Activated T-cell treated with anti-CD3 and anti-CD28 coated beads, Interleukin-2, amount 50 U/mL, for 1 hour (primary cell): ENCODE measurements around the gene AKAP8.
"Not testable (repeated sequence)": the region's sequence is repeated elsewhere in the genome, so short reads cannot be mapped to it uniquely, and the experiment has no call there.

ENCODE experiments used
- DNase-seq: peaks from one replicate; pipeline ENCODE4 v3.0.0-alpha.2; 2020

AKAP8 gene

GRCh38 chr19:15403151-15403531 is 23.6 kb upstream of the AKAP8 start:
- no peak for DNase-seq

DNA sequence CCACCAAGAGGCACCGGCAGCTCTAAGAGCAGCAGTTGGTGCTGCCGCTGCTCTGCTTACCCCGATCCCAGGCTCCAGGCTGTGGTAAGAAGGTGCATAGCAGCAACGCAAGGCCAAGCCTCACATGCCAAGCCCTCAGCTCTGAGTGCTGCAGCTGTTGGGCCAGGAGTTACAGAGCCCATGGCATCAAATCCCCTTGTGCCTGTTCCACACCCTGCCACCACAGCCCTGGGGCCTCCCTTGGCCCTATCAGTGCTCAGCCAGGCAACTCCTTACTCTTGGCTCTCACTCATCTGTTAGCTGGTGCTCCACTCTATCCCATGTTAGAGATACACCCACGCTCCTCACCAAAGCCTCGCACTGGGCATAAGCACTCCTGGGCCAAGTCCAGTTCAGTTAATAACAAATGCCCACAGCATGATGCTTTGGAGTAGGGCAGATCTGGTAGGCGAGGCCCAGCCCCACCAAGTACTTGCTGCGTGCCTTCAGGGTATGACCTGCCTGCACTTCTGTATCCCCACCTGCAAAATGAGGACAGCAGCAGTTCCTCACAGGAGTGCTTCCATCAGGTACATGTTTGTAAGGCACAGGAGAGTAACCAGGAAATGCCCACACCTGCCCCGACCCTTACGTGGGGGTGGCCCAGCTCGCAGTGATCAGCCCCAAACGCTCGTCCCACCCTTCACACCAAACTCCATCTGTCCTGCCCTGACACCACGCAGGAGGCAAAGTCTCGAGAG is 23.0 kb upstream of the AKAP8 start:
- DNase-seq = no peak

- DNase-seq = no peak
Measured at GRCh38 chr19:15401397-15401710, 21.8 kb upstream of the AKAP8 start.

DNA sequence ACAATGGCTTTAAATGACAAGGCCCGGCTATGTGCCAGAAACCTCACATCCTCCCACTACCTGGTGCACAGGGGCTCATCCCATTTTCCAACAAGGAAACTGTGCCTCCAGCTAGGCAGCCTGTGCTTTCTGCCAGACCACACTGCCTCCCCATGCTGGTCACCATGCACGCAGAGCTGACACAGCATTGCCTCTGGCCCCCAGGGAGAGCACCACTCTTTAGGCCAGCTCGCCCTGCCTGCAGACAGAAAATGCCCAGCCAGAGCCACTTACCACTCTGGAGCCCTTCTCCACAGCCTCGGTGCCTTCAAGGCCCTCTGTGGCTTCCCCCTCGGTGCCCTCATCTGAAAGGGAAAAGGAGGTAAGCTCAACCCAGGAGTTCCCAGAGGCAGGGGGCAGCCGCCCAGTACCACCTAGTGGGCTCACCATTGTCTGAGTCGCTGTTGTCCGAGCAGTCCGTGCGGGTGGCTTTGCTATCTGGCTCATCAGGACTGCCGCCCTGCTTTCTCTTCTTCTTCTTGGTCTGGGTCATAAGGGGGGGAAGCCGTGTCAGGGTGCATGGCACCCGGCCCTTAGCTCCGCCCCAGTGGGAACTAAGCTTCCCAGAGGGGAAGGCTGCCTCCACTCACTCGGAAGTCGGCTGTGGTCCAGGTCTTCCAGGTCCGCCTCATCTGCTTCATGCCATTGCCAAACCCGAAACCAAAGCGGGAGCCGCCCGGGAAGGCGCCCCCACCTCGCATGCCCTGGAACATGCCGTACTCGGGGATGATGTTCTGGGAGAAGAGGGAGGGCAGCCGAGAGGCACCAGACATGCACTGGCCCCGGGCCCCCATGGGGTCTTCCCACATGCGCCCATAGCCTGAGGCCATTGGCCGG is 21.2 kb upstream of the AKAP8 start:
- DNase-seq = no peak

- DNase-seq = no peak
Measured at GRCh38 chr19:15399635-15400034, 20.0 kb upstream of the AKAP8 start.

DNA sequence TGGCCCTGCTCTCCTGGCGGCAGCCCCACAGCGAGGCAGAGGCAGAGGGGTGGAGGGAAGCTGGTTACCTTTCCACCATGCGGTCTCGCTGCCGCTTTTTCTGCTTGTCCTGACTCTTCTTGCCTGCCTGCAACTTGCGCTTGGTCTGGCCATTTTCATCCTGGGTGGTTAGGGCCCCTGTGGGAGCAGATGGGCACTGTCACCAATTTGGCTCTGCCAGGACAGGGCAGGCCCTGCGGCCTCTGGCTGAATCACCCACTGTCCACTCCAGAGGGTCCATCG is 19.6 kb upstream of the AKAP8 start:
- no peak for DNase-seq

- no peak for DNase-seq
Measured at GRCh38 chr19:15398501-15399233, 19.1 kb upstream of the AKAP8 start.

GRCh38 chr19:15397782-15398181 is 18.2 kb upstream of the AKAP8 start:
- no peak for DNase-seq

GRCh38 chr19:15397236-15397635 is 17.6 kb upstream of the AKAP8 start:
- DNase-seq = no peak

GRCh38 chr19:15396436-15396835 is 16.8 kb upstream of the AKAP8 start:
- no peak for DNase-seq

DNA sequence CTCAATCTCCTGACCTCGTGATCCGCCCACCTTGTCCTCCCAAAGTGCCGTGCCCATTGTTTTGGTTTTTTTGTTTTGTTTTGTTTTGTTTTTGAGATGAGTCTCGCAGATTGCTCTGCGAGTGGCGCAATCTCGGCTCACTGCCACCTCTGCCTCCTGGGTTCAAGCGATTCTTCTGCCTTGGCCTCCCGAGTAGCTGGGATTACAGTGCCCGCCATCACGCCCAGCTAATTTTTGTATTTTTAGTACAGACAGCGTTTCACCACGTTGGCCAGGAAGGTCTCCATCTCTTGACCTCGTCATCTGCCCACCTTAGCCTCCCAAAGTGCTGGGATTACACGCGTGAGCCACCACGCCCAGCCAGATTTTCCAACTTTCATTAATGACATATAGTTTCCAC is 15.7 kb upstream of the AKAP8 start:
- not testable (repeated sequence) for DNase-seq

- no peak for DNase-seq
Measured at GRCh38 chr19:15394426-15394825, 14.8 kb upstream of the AKAP8 start.

DNA sequence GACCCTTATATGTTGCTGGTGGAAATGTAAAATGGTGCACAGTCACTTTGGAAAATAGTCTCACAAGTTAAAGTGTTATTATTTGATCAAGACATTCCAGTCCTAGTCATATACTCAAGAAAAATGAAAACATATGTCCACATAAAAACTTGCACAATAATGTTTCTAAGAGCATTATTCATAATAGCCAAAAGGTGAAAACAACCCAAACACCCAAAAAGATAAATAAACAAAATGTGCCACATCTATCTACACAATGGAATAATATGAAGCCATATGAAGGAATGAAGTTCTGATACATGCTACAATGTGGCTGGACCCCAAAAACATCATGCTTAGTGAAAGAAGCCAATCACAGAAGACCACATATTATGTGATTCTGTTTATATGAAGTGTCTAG is 14.4 kb upstream of the AKAP8 start:
- DNase-seq = no peak

GRCh38 chr19:15390814-15391213 is 11.2 kb upstream of the AKAP8 start:
- DNase-seq = no peak

DNA sequence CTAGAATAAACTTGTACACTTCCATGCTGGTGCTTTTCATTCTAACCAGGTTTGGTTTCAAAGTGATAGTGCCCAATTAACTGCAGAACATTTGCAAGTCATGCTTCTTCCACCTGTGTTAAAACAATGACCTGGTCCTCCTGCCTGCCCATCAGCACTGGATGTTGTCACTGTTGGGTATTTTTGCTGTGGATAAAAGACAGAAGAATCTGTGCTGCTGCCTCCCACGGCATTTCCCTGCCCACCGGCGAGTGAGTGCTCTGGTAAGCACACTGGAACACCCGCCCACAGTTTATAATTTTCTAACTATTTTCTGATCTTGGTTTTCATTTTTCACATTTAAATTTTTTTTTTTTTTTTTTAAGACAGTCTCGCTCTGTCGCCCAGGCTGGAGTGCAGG is 2.3 kb upstream of the AKAP8 start:
- DNase-seq = no peak

DNA sequence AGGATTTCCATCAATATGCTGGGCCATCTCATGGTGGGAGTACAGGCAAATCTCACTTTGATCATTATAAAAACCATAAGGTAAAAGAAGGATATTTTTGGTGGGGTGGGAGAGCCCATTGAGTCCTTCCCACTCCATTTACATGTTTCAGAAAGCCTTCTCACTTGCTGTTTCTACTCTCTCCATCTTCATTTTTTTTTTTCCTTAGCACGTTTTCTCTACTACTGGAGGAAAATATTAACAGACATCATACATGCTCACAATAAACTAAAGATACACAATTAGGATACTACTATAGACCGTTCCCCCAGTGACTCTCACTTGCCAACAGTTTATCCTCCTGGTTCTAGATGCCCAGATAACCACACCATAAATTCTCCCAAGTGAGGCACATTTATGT is 1.8 kb upstream of the AKAP8 start:
- DNase-seq = no peak

DNA sequence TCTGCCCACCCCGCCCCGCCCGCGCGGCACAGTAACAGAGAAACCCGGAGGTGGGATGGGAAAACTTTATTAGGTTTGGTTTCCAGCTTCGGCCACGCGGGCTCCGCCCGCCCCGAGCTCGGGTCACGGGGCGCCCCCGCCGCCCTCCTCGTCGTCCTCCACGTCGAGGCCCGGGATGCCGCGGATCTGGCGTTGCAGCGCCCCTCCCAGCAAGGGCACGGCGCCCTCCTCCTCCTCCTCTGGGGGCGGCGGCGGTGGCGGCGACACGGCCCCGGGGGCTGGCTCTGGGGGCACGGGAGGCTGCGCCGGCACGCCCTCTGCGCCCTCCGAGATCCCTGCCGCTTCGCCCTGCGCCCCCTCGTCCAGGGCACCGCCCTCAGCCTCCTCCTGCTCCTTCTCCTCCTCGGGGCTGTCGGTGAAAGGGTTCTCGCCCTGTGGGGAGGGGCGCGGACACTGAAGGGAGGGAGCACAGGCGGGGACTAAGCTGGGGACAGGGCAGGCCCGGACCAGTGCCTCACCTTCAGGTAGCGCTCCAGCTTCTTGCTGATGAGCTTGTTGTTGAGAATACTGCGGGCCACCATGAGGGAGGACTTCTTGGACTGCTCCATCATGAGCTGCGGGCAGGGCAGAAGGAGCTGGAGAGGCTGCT is 536 bp upstream of the AKAP8 start:
- no peak for DNase-seq

GRCh38 chr19:15378534-15379082 is 979 bp downstream of the AKAP8 start:
- peak; percentile 46 for DNase-seq

DNA sequence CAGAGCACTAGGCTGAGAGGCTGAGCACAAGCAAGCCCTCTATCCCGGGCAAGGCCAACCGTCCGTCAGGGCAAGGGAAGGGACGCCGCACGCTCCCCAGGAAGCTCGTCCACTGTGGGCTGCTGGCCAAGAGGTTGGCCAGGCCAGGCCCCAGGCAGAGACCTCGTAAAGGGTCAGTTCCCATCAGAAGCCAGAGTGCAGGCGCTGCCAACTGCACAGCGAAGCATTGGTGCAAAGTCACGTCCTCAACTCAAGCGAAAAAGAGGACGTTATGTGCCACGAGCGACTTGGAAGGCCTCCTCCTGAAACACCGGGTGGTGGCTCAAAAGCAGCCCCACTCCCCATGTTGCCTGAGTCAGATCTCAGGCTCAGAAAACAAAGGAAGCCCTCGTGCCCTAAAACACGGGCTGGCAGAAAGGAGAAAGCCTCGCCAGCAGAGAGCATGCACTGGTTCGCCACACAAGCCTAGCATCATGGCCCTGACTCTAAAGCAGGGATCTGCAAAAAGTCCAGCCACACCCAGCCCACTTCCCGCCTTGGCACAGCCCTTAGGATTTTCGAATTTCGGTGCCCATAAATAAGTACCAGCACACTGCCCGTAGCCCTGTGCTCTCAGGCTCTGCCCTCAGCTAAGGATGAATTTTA is 4.7 kb downstream of the AKAP8 start:
- DNase-seq = no peak

GRCh38 chr19:15374105-15374651 is 5.4 kb downstream of the AKAP8 start:
- DNase-seq = no peak

DNA sequence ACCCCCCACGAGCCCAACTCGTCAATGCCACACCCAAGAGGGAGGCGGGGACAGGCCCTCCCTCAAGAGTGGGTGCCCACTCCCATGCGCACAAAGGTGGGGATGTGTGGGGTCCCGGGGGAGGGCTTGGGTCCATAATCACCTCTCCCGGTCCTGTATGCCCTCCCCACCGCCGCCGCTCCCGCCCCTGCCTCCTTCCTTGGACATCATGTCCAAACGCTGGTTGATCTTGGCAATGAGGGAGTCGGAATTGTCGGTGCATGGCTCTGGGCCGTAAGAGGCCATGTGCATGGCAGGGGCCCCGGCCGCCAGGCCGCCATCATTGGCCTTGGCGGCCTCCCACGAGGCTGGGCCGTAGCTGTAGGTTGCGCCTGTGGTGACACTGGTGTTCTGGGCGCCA is 5.9 kb downstream of the AKAP8 start:
- no peak for DNase-seq

DNA sequence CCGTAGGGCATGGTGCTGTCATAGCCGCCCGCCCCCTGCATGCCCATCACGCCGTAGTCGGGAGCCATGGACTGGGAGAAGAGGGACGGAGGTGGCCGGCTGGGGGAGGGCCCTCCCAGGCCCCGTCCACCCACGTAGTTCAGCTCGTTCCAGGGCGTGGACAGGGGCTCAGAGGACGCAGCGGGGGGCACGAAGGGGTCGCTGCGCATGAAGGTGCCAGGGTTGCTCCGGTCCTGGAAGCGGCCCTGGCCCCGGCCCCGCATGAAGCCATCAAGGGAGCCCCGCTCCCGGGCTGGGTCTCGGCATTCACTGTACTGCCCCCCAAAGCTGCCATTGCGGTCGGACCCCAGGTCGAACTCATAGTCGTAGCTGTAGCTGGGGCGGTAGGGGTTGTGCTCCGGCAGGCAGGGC is 6.7 kb downstream of the AKAP8 start:
- no peak for DNase-seq
